ENCODE measurements around the gene GABRR2.

Gene GABRR2

GRCh38 chr6:89302195-89302770, 12.8 kb downstream of the GABRR2 start:
- H3K4me1 ChIP-seq (ENCODE audit: low read length), result peaks cover 22% of the 10 kb centered on the region
- no peak overlapping the region for H2AFZ ChIP-seq (ENCODE audit: low read length)
- H3K27me3 ChIP-seq (replicated peaks; ENCODE audit: insufficient read depth, low read length), result no peaks in the 10 kb centered on the region
- no peak overlapping the region for H3K4me2 ChIP-seq (ENCODE audit: low read depth, low read length)
- H3K9ac ChIP-seq (ENCODE audit: low read length), result no peak overlapping the region
- no peaks in the 10 kb centered on the region for H4K20me1 ChIP-seq (ENCODE audit: insufficient read depth, low read length)
- H3K27ac ChIP-seq (ENCODE audit: low read length), result no peak overlapping the region
- no peaks in the 10 kb centered on the region for H3K36me3 ChIP-seq (replicated peaks; ENCODE audit: insufficient read depth, low read length)
- TF ChIP-seq EZH2phosphoT487 (IDR thresholded peaks at IDR 0.05; ENCODE audit: low read length) (no peak), CTCF (IDR thresholded peaks at IDR 0.05; ENCODE audit: low read length) (no peak), EZH2 (optimal IDR thresholded peaks at IDR 0.05; ENCODE audit: low read depth, low read length) (no peak)
- no peak for DNase-seq
- H3K79me2 ChIP-seq (ENCODE audit: low read length), result no peaks in the 10 kb centered on the region
- no peaks in the 10 kb centered on the region for H3K9me2 ChIP-seq (replicated peaks; ENCODE audit: insufficient read depth, low read length)
- H3K9me3 ChIP-seq (replicated peaks; ENCODE audit: insufficient read depth, low read length), result no peaks in the 10 kb centered on the region
- no peak overlapping the region for H3K4me3 ChIP-seq (ENCODE audit: low read length)
- peaks cover 25% of the 10 kb centered on the region for H3F3A ChIP-seq (ENCODE audit: insufficient read depth, low read length)

DNA sequence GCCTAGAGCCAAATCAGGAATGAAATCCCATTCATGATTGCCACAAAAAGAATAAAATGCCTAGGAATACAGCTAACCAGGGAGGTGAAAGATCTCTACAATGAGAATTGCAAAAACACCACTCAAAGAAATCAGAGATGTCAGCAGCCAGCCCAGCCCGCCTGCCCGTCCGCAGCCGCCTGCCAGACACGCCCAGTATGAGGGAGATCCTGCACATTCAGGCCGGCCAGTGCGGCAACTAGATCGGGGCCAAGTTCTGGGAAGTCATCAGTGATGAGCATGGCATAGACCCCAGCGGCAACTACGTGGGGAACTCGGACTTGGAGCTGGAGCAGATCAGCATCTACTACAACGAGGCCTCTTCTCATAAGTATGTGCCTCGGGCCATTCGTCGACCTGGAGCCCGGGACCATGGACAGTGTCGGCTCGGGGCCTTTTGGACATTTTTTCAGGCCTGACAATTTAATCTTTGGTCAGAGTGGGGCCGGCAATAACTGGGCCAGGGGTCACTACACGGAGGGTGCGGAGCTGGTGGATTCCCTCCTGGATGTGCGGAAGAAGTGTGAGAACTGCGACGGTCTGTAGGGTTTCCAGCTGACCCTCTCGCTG, 13.4 kb downstream of the GABRR2 start:
- no peak for TF ChIP-seq CTCF (IDR thresholded peaks at IDR 0.05; ENCODE audit: low read length)
- TF ChIP-seq EZH2 (optimal IDR thresholded peaks at IDR 0.05; ENCODE audit: low read depth, low read length), result no peak
- TF ChIP-seq EZH2phosphoT487 (IDR thresholded peaks at IDR 0.05; ENCODE audit: low read length), result no peak
- Histone ChIP-seq H3K27me3 (replicated peaks; ENCODE audit: insufficient read depth, low read length) (no peaks in the 10 kb centered on the region), H3K4me2 (ENCODE audit: low read depth, low read length) (no peak overlapping the region), H3K27ac (ENCODE audit: low read length) (no peak overlapping the region), H3K9ac (ENCODE audit: low read length) (no peak overlapping the region), H3K9me3 (replicated peaks; ENCODE audit: insufficient read depth, low read length) (no peaks in the 10 kb centered on the region), H3K4me1 (ENCODE audit: low read length) (peaks cover 27% of the 10 kb centered on the region), H4K20me1 (ENCODE audit: insufficient read depth, low read length) (no peaks in the 10 kb centered on the region), H3K36me3 (replicated peaks; ENCODE audit: insufficient read depth, low read length) (no peaks in the 10 kb centered on the region), H3K4me3 (ENCODE audit: low read length) (no peak overlapping the region), H2AFZ (ENCODE audit: low read length) (no peak overlapping the region), H3F3A (ENCODE audit: insufficient read depth, low read length) (peaks cover 27% of the 10 kb centered on the region), H3K79me2 (ENCODE audit: low read length) (no peaks in the 10 kb centered on the region), H3K9me2 (replicated peaks; ENCODE audit: insufficient read depth, low read length) (no peaks in the 10 kb centered on the region)
- DNase-seq, result no peak

DNA sequence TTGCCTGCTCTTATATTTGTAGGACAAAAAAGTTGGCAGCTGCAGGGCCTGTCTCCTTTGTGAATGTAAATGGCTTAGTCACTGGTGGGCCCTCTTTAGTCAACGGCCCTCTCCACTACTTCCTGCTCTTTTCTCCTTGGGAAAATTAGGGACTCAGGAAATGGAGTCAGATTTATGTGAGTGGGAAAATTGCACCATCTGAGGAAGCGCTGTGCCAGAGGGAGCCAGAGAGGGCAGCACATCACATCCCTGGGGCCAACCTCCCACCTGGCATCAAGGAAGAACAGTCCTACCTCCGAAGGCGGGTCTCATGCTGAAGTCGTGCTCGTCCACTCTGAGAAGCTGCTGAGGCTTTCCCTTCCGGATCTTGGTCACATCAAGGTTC, 15.6 kb downstream of the GABRR2 start:
- peak overlapping the region; percentile 88 for H3K9ac ChIP-seq (ENCODE audit: low read length)
- H3K27ac ChIP-seq (ENCODE audit: low read length), result peak overlapping the region; percentile 100
- H3K79me2 ChIP-seq (ENCODE audit: low read length), result no peaks in the 10 kb centered on the region

More for the DNA sequence above, 15.6 kb downstream of the GABRR2 start:
- no peaks in the 10 kb centered on the region for H4K20me1 ChIP-seq (ENCODE audit: insufficient read depth, low read length)
- TF ChIP-seq EZH2 (optimal IDR thresholded peaks at IDR 0.05; ENCODE audit: low read depth, low read length) (no peak), EZH2phosphoT487 (IDR thresholded peaks at IDR 0.05; ENCODE audit: low read length) (no peak), CTCF (IDR thresholded peaks at IDR 0.05; ENCODE audit: low read length) (peak; percentile 28)
- peaks cover 27% of the 10 kb centered on the region for H3F3A ChIP-seq (ENCODE audit: insufficient read depth, low read length)
- no peak overlapping the region for H2AFZ ChIP-seq (ENCODE audit: low read length)
- H3K4me1 ChIP-seq (ENCODE audit: low read length), result peaks cover 35% of the 10 kb centered on the region
- no peak overlapping the region for H3K4me3 ChIP-seq (ENCODE audit: low read length)
- no peaks in the 10 kb centered on the region for H3K9me2 ChIP-seq (replicated peaks; ENCODE audit: insufficient read depth, low read length)
- H3K36me3 ChIP-seq (replicated peaks; ENCODE audit: insufficient read depth, low read length), result no peaks in the 10 kb centered on the region
- no peak for DNase-seq
- H3K27me3 ChIP-seq (replicated peaks; ENCODE audit: insufficient read depth, low read length), result no peaks in the 10 kb centered on the region
- H3K4me2 ChIP-seq (ENCODE audit: low read depth, low read length), result peak overlapping the region; percentile 87
- no peaks in the 10 kb centered on the region for H3K9me3 ChIP-seq (replicated peaks; ENCODE audit: insufficient read depth, low read length)
